Measurements from ENCODE around the gene BTC.
"Not testable (repeated sequence)": the region's sequence is repeated elsewhere in the genome, so short reads cannot be mapped to it uniquely, and the experiment has no call there.

The BTC gene

DNA sequence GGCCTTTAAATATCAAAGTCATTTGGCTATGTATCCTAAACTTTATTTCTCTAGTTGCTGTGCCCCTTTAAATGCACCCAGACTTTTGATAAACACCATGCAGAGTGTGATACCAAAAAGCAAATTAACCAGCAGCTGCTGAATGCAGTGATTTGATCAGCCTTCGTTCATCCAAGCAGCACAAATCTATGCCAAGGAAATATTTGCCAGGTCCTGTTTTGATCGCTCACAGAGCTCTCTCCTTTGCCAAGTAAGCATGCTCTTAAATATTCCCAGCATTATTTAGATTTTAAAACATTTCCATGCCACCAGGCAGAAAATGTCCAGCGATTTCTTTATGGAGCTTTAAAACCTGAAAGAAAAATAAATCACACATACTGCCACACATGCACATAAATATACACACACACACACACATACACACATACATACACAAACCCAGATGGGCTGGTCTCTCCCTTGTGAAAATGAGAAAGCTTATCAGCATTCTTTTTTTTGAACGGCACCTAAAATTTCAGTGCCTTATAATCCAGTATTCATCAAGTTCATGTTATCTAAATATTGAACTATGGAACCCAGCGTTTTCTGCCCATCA, 35.7 kb downstream of the BTC start:
- no peak for DNase-seq (ENCODE audit: low read depth, low spot score)

DNA sequence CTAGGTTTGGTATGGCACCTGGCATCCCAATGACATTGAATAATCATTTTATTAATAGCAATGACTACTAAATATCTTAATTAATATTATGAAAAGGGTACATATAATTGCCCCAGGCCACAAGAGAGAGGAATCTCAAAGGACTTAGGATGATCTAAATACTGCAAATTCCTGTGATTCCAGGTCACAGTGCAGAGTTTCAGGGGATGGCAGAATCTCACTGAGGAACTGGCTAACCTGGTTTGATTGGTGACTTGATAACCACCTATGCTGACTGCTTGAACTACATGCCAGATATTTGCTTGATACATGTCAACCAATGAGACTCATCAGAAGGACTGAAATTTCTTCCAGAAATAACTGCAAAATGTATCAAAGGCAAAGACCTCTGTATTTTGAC, 37.2 kb downstream of the BTC start:
- DNase-seq (ENCODE audit: low read depth, low spot score) = no peak

DNA sequence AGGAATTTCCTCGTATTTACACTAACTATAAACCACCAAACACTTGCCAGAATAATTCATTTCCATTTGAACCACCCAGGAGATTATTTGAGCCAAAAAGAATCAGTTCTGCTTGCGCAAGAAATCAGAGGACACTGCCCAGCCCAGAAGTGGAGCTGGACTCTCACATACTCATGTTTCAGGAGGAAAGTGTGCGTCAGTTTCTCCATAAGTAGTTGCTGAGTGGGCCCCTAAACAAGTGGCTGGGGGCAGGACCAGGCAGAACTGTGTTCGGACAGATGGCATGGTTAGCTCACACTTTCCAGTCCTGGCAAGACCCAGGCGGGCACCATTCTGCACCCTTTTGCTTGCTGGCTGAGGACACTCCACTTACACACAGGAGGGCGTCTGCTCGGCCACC, 38.8 kb downstream of the BTC start:
- DNase-seq (ENCODE audit: low read depth, low spot score) = no peak

DNA sequence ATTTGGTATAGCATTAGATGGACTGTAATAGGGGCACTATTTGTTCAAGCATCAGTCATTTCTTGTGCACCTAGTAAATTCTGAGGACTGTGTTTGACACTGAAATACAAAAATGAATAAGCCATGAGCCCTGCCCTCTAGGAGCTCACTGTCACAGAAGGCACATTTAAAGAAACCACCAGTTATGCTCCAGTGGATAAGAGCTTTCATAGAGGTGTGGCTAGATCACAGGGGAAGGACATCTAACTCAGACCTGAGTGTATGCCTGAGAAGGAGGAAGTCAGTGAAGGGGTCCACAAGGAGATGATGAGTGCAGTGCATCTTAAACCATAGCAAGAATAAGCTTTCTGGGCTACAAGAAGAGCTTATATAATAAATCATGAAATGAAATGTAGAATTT, 40.1 kb downstream of the BTC start:
- DNase-seq (ENCODE audit: low read depth, low spot score) = no peak

DNA sequence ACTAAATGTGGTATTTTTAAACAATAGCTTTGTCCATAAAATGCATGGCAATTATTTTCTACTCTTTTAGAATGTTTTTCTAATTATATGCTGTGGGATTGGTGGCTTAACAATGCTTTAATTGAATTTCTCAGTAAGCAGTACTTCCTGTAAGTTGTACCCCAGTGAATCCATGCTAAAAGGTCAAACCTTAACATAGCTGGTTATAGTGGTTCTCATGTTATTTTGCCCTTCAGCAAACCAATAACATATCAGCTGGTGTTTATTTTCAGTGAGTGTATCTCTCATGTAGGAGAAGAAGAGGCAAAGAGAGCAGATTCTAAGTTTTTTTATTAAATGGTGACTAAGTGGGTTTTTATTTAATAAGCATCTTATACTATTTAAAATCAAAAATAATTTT, 41.5 kb downstream of the BTC start:
- DNase-seq (ENCODE audit: low read depth, low spot score) = no peak

DNA sequence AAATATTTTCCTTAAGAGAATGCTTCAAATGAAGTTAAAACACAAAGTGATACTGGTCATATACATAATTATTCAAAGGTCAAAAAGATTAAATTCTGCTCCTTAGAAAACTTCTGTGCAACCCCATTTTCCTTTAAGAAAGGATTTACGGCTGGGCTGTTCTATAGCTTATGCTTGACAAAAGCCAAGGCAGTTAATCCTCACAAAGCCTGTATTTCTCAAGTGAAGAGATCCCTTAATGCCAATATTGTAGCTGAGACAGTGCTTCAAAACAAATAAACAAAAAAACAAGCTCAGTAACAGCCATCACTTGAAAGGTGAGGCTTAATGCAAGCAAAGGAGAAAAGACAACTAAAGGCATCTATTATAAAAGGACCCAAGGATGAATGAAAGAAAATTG, 42.5 kb downstream of the BTC start:
- no peak for DNase-seq (ENCODE audit: low read depth, low spot score)

DNA sequence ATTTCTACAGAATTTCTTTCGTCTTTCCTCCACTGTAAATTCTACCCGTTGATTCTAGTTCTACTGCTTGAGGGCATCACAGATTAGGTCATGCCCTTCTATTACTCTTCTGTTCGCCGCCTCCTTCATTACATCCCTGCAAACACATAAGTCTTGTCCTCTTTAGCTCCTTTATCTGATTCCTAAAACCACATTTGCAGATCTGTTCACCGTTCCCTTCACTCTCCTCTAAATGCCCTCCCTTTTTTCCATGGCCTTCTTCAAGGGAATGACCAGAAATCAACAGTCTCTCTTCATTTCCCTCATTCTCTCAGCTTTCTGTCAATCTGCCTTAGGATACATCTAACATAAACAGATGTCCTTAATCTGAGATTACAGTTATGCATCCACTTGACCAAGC, 43.1 kb downstream of the BTC start:
- no peak for DNase-seq (ENCODE audit: low read depth, low spot score)

DNA sequence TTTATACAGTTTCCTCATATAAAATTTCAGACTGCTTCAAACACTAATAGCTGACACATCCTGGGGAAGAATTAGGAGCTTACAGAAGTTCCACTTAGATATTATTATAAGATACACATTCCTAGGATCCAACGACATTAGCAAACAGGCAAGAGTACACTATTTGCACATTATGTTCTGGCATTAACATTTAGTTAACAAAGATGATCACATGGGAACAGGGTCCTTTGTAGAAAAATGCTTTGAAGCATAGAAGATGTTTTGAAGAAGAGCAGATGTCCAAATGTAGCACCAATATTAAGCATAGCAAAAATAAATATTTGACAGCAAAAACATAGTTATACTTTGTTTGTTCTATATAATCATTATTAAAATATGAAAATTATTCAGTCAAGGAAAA, 52.1 kb downstream of the BTC start:
- no peak for DNase-seq (ENCODE audit: low read depth, low spot score)

- no peak for DNase-seq (ENCODE audit: low read depth, low spot score)
Observed at GRCh38 chr4:74738464-74739143, 55.7 kb downstream of the BTC start.

GRCh38 chr4:74734995-74735394, 59.3 kb downstream of the BTC start:
- no peak for DNase-seq (ENCODE audit: low read depth, low spot score)

- DNase-seq (ENCODE audit: low read depth, low spot score) = no peak
Observed at GRCh38 chr4:74733756-74734155, 60.6 kb downstream of the BTC start.

- DNase-seq (ENCODE audit: low read depth, low spot score) = no peak
Observed at GRCh38 chr4:74724979-74725378, 69.3 kb downstream of the BTC start.

GRCh38 chr4:74716436-74716765, 77.9 kb downstream of the BTC start:
- no peak for DNase-seq (ENCODE audit: low read depth, low spot score)

DNA sequence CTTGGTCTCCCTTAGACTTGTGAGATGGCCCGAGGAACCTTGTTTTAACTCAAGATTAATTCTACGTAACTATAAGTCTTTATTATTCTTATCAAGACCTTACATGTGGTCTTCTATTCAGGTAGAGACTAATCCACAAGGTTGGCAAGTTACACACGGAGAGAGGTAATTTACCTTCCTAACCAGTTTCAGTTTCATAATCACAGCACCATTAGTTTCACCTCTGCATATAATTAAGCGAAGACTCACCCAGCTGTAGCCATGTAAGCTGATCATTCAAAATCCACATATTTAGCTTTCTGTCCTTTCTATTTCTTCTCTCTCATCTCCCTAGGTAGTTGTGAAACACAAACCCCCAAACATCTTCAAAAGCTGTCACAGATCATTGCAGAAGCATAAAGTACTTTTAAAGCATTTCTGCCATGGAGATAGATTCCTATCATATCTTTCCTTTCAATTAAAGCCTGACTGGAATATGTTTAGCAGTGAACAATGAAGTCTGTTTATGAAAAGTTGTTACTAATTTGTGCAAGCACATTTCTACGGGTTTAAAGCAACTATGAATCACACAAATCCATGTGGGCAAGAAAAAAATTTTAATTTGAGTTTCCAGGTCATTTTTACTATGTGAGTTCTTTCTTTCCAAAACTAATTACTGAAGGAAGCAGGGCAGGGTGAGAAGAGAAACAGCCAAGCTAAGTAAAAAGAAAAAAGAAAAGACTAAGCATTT, 78.5 kb downstream of the BTC start:
- DNase-seq (ENCODE audit: low read depth, low spot score) = no peak

DNA sequence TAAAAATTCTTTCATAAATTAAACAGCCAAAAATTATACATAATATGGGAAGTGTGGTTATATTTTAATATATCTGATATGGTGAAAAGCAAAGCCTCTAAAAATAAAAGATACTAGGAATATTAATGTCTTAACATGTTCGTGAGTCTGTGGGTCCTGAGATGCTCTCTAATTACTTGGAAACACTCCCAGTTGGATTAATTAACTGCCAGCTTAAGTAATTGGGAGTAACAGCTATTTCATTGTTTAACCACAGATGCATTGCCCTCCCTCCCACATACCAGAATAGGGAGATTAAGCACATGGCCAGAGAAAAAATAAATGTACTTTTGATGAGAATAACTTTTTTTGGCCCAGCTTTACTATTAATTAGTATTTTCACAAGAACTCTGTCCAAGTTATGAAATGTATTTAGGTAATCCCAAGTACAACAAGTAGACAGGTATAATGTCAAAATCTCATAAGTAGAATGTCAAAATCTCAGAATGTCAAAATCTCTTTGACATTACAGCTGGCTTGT, 79.7 kb downstream of the BTC start:
- no peak for DNase-seq (ENCODE audit: low read depth, low spot score)

- not testable (repeated sequence) for DNase-seq (ENCODE audit: low read depth, low spot score)
Observed at GRCh38 chr4:74708135-74708534, 86.2 kb downstream of the BTC start.
